GM12801 (cell line): ENCODE measurements around the gene KIRREL3.

Experiments
- CTCF ChIP-seq: IDR thresholded peaks from one replicate; pipeline ENCODE4 v1.5.1; 2011; ENCODE audit warnings: control low read depth; ENCODE audit not compliant: insufficient read length; ENCODE audit errors: extremely low read depth

KIRREL3 gene

GRCh38 chr11:126959700-126960099 is 40.9 kb downstream of the KIRREL3 start:
- TF ChIP-seq CTCF: no peak

- no peak for TF ChIP-seq CTCF
These were observed 43.9 kb downstream of the KIRREL3 start for GRCh38 chr11:126956635-126957034.

- TF ChIP-seq CTCF: no peak
These were observed 49.1 kb downstream of the KIRREL3 start for GRCh38 chr11:126951465-126951864.

- TF ChIP-seq CTCF: no peak
These were observed 51.3 kb downstream of the KIRREL3 start for GRCh38 chr11:126949066-126949891.

- no peak for TF ChIP-seq CTCF
These were observed 52.0 kb downstream of the KIRREL3 start for GRCh38 chr11:126948563-126948962.

GRCh38 chr11:126945319-126945718 is 55.3 kb downstream of the KIRREL3 start:
- no peak for TF ChIP-seq CTCF

- no peak for TF ChIP-seq CTCF
These were observed 57.3 kb downstream of the KIRREL3 start for GRCh38 chr11:126943316-126943715.
